Heart right ventricle (tissue), 16 donors: Measurements from ENCODE around the gene PTPRU. TPM values are rescaled to one million over a fixed set of nuclear protein-coding genes. Genes with fewer than 3 reads are reported as not detected.

ENCODE experiments used
- ATAC-seq, 8 donors: fragments of 200-7000 bp; cut with Tn5 transposase; one replicate each; pipeline ENCODE4 v1.9.1; 2020; ENCODE audit warnings: mild to moderate bottlenecking in 8 of 8, moderate library complexity in 8 of 8, moderate number of reproducible peaks in 1 of 8
- DNase-seq, 2 donors: peaks; one replicate each; pipeline ENCODE4 v3.0.0-alpha.2; 2020
- H3K27ac ChIP-seq, 10 donors: fragments of 200-600 bp; sonication (generic) in 2 of 10; one replicate each; pipeline versions ENCODE4 v1.5.0 to v1.8.0; 2020 to 2022; ENCODE audit warnings: mild to moderate bottlenecking in 3 of 10
- H3K27me3 ChIP-seq, 7 donors: fragments of 200-600 bp; one replicate each; pipeline ENCODE4 v1.8.0; 2021 to 2022; ENCODE audit warnings: mild to moderate bottlenecking in 2 of 7
- H3K36me3 ChIP-seq, 9 donors: fragments of 200-600 bp; sonication (generic) in 1 of 9; one replicate each; pipeline versions ENCODE4 v1.5.0 to v1.8.0; 2020 to 2022; ENCODE audit warnings: mild to moderate bottlenecking in 2 of 9
- H3K4me1 ChIP-seq, 9 donors: fragments of 200-600 bp; sonication (generic) in 1 of 9; one replicate each; pipeline versions ENCODE4 v1.5.0 to v1.8.0; 2020 to 2022; ENCODE audit warnings: mild to moderate bottlenecking in 4 of 9
- H3K4me3 ChIP-seq, 10 donors: fragments of 200-600 bp; sonication (generic) in 2 of 10; one replicate each; pipeline versions ENCODE4 v1.5.0 to v1.8.0; 2020 to 2022; ENCODE audit warnings: mild to moderate bottlenecking in 7 of 10, moderate library complexity in 2 of 10
- H3K9me3 ChIP-seq, 11 donors: fragments of 200-600 bp in 10 of 11; sonication (generic) in 2 of 11; one replicate each; pipeline versions ENCODE4 v1.5.0 to v1.8.0; 2013 to 2022; ENCODE audit warnings: mild to moderate bottlenecking in 2 of 11, control low read depth in 1 of 11, moderate library complexity in 1 of 11
- CTCF ChIP-seq, 9 donors: fragments of 200-600 bp; sonication (generic) in 2 of 9; IDR thresholded peaks; one replicate each; pipeline versions ENCODE4 v1.5.0 to v1.8.0; 2021 to 2022; ENCODE audit warnings: antibody characterized with exemption in 9 of 9, mild to moderate bottlenecking in 5 of 9, moderate library complexity in 1 of 9
- WGBS, 2 donors: extraction: QIAGEN DNeasy Blood & Tissue Kit; methylation state at CpG; one replicate each; pipeline ENCODE4 v1.1.7; 2013; ENCODE audit warnings: inconsistent platforms in 1 of 2; 5-methylcytosine and 5-hydroxymethylcytosine counted together
- intact Hi-C, 10 donors: fragments of 100-400 bp; cut with DNase I; formaldehyde crosslinking; loops; one replicate each; pipeline versions ENCODE4 v1.11.1 to v1.14.2; 2022
- polyA plus RNA-seq, 2 donors: library from polyadenylated mRNA; stranded (reverse); fragments of 200-250 nt; gene quantifications; one replicate each; pipeline ENCODE4 v1.2.3, GENCODE V29; 2013
- total RNA-seq, 10 donors: library from RNA; stranded (reverse); fragmentation: NEBNext Ultra II Directional in 3 of 10; extraction: Animal tissue kit (Norgen Biotek cat#: 25700) in 3 of 10; gene quantifications; one replicate each; pipeline versions ENCODE4 v1.2.1 to v1.2.4, GENCODE V29; 2021 to 2023
- donor health status: Arrhythmogenic right ventricular cardiomyopathy.
- donor health status: ischemic (EF 13 %, LVEDD 7.1; RV severe dilation, severe dysfunction).
- donor health status: healthy with polysubstance abuse.
- donor health status: DM: no; HTN: yes; CAD: no.
- donor health status: DM: no; HTN: no; CAD: no.
- donor health status: ischemic (EF 25% LVEDD 6.9; RV normal size, moderate dysfunction).
- donor health status: ischemic (EF 25% LVEDD 5.7; RV mildly dilated, moderate dysfunction).
- donor health status: healthy.
- donor health status: DM: yes; HTN: yes; CAD: no.
- donor health status: Ischemic cardiomyopathy.
- donor health status: ischemic (EF 35%, LVEDD 5.7; RV mildly dilated, moderate dysfunction).
- donor health status: nonischemic (EF 11% LVEDD 7.7; RV severe dilation, severe dysfunction).
- donor health status: DM: yes; HTN: yes; CAD: no.
- donor health status: PGD.
- donor health status: ischemic (EF 29% LVEDD 5.4; RV normal size, mild dysfunction).
- donor health status: nonischemic (EF 23%, LVEDD 6.1; RV moderate dilation, normal function).

PTPRU gene
- total and polyA plus RNA-seq, 12 donors = 8.6 to 29.8 (median 14.5) TPM

- Histone ChIP-seq H3K4me3 (no peak overlapping the region), H3K27me3 (peaks cover 0 to 64% (median 37%) of the 10 kb centered on the region in 7 donors), H3K4me1 (no peaks in the 10 kb centered on the region), H3K36me3 (no peaks in the 10 kb centered on the region), H3K9me3 (peaks cover 0 to 6% (median 0%) of the 10 kb centered on the region in 11 donors), H3K27ac (no peak overlapping the region)
- 55 to 58% methylated on average over 4 of the region's 4 CpGs for WGBS, 2 donors
- ATAC-seq (no peak), DNase-seq (no peak)
- intact Hi-C loops = no loop called here
- no peak for TF ChIP-seq CTCF (IDR thresholded peaks at IDR 0.05)
Observed at GRCh38 chr1:29343476-29343875, 107.2 kb downstream of the PTPRU start.

GRCh38 chr1:29343908-29344307 is 107.6 kb downstream of the PTPRU start:
- ATAC-seq = no peak
- Histone ChIP-seq H3K27ac (no peak overlapping the region), H3K4me3 (no peak overlapping the region), H3K27me3 (peaks cover 0 to 63% (median 37%) of the 10 kb centered on the region in 7 donors), H3K4me1 (no peaks in the 10 kb centered on the region), H3K9me3 (peaks cover 0 to 6% (median 0%) of the 10 kb centered on the region in 11 donors), H3K36me3 (no peaks in the 10 kb centered on the region)
- TF ChIP-seq CTCF (IDR thresholded peaks at IDR 0.05) = peak in 1 of 9 donors; percentile 10
- intact Hi-C loops = no loop called here
- WGBS, 2 donors = 52 to 53% methylated on average over 10 of the region's 10 CpGs
- no peak for DNase-seq

GRCh38 chr1:29344336-29344735 is 108.0 kb downstream of the PTPRU start:
- Histone ChIP-seq H3K36me3 (no peaks in the 10 kb centered on the region), H3K27me3 (peaks cover 0 to 59% (median 37%) of the 10 kb centered on the region in 7 donors), H3K27ac (no peak overlapping the region), H3K4me3 (no peak overlapping the region), H3K9me3 (peaks cover 0 to 6% (median 0%) of the 10 kb centered on the region in 11 donors), H3K4me1 (no peaks in the 10 kb centered on the region)
- ATAC-seq (no peak), DNase-seq (no peak)
- no peak for TF ChIP-seq CTCF (IDR thresholded peaks at IDR 0.05)
- 40 to 51% methylated on average over 9 of the region's 9 CpGs for WGBS, 2 donors
- intact Hi-C loops = no loop called here

GRCh38 chr1:29346576-29346975 is 110.3 kb downstream of the PTPRU start:
- Histone ChIP-seq H3K4me3 (no peak overlapping the region), H3K4me1 (no peaks in the 10 kb centered on the region), H3K36me3 (no peaks in the 10 kb centered on the region), H3K27ac (no peak overlapping the region), H3K9me3 (peaks cover 0 to 6% (median 0%) of the 10 kb centered on the region in 11 donors), H3K27me3 (peaks cover 0 to 64% (median 38%) of the 10 kb centered on the region in 7 donors)
- intact Hi-C loops = no loop called here
- TF ChIP-seq CTCF (IDR thresholded peaks at IDR 0.05) = no peak
- ATAC-seq (no peak), DNase-seq (no peak)
- WGBS, 2 donors = 83 to 95% methylated on average over 2 of the region's 2 CpGs
